GM19467 (cell line): ENCODE data around the gene PMM2.
"Not testable (repeated sequence)": the region's sequence is repeated elsewhere in the genome, so short reads cannot be mapped to it uniquely, and the experiment has no call there.

Experiments used
- ATAC-seq: cut with Tn5 transposase; IDR thresholded peaks from one replicate; pipeline ENCODE4 v1.9.1; 2021; ENCODE audit warnings: mild to moderate bottlenecking, moderate library complexity; ENCODE audit not compliant: unreplicated experiment

PMM2 gene

DNA sequence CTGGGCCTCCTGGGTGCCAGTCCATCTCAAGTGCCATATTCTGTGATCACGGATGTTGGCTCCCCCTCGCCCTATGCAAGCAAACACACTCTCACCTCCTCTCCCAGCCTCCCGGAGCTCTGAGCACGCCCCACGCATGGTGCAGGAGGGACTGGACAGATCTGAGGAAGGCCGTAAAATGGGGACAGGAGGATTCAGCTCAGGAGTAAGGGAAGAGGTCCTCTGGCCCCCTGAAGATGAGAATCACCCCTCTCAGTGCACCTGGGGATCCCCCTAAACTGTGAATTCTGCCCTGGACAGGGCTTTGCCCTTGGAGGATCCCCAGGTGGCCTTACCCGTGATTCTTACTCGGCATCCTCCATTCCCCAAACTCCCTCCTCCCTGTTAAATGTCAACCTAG lies 15.8 kb upstream of the PMM2 start:
- no peak for ATAC-seq

DNA sequence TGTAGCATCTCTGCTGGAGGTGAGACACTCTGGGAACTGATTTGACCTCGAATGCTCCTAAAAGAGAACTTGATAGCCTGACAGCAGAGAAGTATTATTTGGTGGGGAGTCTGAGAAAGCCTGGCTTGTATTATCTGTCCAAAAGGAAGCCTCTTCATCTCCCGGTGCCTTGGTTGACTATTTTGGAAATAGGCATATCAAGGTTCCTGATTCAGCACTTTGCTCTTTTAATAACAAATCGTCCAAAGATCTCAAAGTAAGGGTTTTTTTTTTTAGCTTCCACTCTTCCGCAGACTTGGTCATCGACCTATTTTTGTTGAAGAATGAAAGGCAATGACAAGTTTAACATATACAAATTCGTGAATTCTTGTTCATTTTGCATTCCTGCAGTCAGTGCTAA lies 15.0 kb upstream of the PMM2 start:
- no peak for ATAC-seq

DNA sequence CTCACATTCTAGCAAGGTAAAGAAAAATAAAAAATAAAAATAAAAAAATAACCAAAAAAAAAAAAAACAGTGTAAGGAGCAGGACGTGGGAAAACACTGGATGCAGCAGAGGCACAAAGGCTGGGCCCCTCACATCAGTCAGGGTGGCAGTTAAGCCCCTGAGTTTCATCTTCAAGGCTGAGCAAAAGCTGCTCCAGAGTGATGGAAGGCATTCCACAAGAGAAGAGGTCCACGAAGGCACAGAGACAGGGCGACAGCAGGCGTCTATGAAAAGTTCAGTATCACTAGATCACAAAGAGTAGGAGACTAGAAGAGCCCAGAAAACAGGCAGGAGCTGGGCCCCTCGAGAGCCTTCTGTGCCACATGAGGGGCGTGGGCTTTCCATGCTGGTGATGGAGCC lies 12.2 kb upstream of the PMM2 start:
- no peak for ATAC-seq

DNA sequence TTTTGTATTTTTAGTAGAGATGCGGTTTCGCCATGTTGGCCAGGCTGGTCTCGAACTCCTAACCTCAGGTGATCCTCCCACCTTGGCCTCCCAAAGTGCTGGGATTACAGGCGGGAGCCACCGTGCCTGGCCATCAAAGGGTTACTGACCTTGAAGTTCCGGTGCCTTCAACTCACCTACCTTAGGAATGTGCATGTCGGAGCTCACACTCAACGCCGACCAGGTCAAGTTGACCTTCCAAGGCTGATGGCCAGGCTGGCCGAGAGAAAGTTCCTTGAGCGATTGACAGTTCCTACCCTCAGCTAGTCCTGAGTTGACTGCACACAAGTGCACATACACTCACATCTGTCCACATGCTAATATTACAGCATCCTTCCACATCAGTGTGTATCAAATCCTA lies 11.3 kb upstream of the PMM2 start:
- not testable (repeated sequence) for ATAC-seq

DNA sequence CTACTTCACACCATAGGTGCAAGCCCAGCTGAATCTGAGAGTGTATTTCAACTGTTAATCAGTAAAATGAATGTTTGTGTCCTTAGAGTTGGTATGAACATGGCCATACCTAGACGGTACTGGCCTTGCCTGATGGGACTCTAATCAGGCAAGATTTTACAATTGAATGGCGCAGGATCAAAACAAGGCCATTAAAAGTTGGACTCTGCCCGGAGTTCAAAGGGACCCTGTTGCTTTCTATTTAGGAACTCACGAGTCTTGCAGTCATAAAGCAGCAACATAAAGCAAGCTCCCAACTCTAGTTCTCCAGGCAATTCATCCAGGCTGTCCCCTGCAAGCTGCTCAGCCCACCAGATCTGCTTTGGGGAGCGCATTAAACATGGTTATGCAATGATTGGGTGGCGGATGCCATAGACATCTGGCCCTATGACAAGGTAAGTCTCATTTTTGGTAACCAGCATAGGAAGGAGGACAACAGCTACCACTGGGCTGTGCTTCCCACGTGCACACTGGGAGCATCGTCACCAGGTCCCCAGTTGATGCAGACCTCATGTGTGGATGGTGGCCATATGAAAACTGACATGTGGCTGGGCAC lies 9.0 kb upstream of the PMM2 start:
- no peak for ATAC-seq

DNA sequence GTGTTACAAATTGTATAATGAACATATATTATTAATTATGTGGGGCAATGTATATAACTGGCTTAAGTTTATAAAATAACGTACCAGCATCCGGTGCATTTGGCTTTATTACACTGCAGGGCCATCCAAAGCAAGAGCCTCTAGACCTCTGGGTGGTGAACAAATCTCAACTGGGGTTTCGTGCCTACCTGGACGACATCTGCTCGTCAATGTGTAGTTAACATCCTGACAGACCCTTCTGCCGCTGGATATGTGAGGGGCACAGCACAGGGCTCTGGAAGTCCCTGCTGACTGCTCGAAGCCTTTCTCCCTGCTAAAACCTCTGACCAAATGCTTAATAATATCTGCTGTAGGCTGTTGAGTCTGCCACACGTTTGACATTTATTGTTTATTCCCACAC lies 2.5 kb upstream of the PMM2 start:
- ATAC-seq = no peak

DNA sequence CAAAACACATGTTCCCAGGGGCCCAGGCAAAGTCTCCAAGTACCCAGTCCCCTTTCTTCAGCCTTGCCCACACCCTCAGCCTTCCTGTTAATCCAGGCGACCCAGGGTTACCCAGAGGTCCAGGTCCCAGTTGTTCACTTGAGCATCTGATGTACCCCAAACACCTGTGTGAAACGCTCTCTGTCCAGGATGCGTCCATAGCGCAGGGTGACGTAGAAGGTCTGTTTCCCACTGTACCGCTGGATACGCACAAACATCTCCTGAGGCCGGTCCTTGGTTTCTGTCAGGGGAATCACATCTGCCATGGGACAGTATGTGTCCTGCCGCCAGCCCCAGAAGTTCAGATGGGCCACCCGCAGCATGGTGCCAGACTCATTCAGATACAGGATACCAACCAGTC lies 1.8 kb upstream of the PMM2 start:
- no peak for ATAC-seq

DNA sequence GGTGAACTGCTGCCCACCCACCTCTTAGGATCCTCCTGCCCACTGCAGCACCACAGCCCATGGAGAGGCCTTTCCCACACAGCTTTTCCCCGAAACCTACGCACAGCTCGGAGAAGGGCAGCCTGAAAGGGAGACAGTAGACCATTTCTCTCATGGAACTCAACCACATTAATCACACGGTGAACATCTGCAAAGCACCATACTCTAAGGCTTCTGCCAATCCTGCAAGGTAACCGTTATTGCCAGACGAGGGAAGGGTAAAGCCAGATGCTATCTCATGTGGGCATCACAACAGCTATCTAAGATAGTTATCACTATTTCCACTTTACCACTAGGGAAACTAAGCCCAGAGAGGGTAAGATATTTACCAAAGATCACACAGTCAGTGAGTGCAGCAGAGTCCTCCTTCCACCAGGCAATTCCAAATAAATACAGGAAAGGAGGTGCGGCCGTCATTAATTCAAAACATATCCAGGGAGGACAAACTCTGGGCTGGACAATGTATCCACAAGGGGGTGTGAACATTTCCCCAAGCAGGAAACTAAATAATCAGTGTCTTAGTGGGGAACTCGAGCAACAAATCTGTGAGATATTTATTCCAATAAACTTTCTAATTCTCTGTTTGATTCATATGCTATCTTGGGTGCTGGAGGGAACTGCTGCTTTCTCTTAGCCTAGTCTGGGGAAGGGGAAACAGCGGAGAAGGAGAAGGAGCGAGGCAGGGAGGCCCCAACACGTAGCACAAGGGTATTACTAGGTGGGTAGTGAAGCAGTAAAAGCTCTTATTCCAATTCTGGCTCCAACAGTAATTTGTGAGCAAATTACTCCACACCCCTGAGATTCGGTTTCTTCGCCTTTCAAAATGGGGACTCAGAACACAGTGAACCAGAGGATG lies 923 bp upstream of the PMM2 start:
- ATAC-seq = no peak

DNA sequence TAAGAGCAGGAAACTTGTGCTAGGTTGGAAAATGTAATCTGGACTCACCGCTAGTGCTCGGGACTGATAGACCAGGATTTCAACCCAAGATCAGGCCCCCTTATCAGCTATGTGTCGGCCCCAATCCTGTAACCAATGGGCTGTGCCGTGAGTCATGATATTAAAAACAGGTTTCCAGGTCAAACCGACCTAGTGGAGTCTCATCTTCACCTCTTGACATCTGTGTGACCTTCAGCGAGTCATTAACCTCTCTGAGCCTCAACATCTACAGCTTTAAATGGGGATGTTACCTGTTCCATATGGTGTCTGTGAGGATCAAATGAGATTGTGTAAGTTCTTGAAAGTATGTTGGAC lies 512 bp downstream of the PMM2 start:
- peak; percentile 1 for ATAC-seq

DNA sequence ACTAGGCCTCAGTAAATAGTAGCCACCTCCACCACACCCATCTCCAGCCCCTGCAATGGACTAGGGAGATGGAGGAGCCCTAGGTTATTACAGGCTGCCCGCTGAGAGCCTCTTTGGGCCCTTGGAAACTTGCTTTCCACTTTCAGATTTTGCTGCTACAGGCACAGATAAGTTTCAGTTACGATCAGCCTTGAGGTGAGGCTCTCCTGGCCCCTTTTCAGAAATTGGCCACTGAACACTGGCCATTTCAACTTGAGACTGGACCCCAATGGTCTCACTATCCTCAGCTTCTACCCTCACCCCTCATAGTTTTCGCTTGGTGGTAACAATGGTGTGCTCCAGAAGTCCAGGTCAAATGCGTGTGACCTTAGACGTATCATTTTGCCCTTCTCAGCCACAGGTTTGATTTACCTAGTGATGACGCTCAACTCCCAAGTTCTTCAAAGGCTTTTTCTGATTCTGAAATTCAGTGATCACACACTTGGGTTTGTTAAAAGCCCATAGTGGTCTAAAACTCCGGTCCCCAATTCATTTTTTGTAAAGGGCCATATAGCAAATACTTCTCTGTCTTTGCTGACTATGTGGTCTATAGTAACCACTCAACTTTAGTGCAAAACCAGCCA lies 1.0 kb downstream of the PMM2 start:
- no peak for ATAC-seq

DNA sequence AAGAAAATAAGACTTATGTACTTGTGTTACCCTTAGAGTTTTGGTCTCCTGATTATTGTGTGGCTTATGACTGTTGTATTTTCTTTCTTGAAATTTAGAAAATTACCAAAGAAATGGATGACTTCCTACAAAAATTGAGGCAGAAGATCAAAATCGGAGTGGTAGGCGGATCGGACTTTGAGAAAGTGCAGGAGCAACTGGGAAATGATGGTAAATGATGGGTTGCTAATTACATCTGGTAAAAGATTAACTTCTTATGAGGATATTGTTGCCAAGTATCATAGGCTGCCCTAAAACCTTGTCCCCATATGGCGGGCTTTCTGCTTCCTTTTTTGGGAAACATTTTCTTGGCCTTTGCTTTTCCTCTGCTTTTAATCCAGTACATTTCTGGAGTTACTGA lies 4.1 kb downstream of the PMM2 start:
- ATAC-seq = no peak

DNA sequence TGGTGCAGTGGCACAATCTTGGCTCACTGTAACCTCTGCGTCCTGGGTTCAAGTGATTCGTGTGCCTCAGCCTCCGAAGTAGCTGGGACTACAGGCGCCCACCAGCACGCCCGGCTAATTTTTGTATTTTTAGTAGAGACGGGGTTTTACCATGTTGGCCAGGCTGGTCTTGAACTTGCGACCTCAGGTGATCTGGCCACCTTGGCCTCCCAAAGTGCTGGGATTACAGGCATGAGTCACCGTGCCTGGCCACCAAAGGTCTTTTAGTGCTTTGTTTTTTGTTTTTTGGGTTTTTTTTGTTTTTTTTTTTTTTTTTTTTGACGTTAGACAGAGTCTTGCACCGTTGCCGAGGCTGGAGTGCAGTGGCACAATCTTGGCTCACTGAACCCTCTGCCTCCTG lies 6.1 kb downstream of the PMM2 start:
- not testable (repeated sequence) for ATAC-seq

DNA sequence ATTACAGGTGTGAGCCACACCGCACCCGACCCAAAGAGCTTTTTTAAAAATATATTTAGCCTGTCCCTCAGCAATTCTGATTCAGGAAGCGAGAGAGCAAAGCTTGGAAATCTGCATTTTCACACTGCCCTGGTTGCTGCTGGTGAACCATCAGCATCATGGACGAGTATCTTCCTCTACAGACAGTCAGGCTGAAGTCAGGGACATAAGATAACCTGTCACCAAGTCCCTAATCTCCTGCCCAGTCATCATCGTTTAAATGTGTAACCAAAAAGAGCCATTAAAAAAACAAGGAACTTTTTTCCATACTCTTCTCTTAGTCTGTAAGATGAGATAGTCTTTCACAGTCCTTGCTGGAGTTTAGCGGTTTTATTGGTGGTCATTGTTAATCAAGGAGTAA lies 6.7 kb downstream of the PMM2 start:
- no peak for ATAC-seq

DNA sequence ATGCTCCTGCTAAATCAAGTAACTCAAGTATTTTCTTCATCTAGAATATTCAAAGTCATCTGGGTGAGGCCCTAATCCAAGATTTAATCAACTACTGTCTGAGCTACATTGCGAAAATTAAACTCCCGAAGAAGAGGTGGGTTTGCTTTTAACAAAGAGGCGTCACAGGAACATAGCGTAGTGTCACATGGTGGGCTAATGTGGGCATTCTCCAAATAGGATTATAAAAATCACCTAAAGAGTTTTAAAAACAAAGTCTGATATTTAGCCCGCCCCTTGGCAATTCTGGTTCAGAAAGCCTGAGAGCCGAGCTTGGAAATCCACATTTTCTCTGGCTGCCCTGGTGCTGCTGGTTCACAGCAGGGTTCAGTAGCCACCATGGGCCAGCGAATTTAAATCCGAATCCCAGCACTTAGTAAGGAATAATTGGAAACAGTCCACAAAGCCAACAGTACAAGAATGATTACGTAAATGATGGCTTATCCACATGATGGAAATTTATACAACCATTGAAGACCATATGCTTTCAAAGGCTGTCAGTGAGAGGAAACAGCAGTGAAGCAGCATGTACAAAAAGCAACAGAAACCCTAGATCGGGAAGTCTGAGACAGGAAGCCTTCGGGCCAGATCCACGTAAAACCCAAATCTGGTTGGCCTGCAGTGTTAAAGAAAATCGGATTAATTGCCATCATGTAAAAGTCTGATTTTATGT lies 8.8 kb downstream of the PMM2 start:
- no peak for ATAC-seq

DNA sequence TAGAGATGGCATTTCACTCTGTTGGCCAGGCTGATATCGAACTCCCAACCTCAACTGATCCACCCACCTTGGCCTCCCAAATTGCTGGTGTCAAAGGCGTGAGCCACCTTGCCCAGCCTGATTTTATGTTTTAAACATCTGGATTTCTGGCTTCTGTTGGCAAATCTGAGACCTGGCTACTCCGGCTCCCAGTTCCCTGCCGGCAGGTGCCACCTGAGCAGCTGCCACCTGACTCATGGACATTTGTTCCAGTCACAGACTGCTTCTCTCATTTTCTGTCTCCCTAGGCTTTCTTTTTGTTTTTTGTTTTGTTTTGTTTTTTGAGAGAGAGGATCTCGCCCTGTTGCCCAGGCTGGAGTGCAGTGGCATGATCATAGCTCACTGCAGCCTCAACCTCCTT lies 9.6 kb downstream of the PMM2 start:
- ATAC-seq = no peak

DNA sequence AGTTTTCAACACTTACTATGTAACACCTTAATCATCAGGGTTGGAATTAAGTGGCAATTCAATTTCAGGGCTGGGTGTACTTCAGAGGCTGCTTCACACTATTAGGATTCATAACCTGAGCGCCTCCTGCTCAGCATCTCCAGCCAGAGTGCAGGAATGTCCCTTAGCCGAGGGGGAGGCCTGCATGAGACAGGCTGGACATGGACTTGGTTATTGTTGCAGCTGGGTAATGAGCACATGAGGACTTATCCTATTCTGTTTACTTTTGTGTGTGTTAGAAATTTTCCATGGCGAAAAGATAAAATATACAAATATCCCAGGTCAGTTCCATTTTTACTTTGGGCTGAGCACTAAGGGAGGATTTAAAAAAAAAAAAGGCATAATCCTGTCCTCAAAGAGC lies 10.4 kb downstream of the PMM2 start:
- ATAC-seq = no peak

DNA sequence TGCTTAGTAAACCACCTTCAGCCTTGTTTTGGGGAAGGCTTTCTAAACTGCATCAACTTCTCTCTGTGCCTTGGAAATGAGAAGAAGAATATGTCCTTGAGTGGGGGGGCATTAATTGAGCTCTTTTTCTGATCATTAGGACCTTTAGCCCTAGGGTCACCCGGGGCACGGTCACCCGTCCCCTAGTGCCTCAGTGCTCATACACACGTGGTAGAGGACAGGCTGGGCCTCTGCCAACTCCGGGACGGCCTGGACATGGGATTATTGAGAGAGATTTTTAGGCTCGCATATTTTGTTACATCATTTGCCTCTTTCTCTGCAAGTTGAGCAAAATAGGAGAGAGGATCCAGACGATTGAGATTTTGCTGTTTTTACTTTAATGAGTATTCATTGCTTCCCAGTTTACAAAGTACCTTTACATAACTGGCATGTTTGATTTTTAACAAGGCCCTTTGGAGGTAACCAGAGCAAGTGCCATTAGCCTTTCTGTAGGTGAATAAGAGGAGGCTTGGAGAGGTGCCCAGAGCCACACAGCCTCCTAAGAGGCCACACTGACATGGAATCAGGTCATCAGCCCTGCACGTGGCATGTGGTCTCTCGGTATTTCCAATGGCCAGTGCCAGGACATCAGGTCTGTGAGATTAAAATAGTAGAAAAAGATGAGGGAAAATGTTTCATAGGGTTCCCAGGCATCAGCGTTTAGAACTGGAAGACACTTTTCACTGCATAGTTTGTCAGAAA lies 11.1 kb downstream of the PMM2 start:
- ATAC-seq = no peak

DNA sequence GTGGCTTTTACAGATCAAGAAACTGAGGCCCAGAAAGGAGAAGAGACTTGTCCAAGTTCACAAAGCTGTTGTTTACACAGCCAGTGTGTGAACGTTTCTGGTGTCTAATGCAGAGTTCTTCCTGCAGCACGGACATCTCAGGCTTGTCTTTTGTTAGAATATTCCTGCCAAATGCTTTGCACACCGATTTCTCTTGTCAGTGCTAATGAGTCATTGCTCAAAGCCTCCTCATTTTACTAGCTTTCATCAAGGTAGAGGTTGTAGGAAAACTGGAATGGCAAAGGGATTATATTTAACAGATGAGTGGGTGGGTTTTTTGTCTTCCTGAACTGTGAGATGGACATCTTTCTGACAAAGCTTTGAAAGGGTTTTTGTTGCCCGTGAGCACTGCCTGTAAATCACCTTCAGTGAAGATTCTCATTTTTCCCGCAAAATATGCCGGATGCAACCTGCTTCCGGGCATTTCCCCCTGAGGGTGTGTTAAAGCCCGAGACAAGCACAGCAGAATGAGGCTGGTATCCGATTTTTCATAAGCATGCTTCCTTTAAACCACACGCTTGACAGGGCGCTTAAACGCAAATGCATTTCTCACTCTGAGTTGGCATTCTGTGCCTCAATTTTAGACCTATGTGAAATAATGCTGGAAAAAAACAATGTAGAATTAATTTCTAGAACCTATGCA lies 14.7 kb downstream of the PMM2 start:
- ATAC-seq = no peak

DNA sequence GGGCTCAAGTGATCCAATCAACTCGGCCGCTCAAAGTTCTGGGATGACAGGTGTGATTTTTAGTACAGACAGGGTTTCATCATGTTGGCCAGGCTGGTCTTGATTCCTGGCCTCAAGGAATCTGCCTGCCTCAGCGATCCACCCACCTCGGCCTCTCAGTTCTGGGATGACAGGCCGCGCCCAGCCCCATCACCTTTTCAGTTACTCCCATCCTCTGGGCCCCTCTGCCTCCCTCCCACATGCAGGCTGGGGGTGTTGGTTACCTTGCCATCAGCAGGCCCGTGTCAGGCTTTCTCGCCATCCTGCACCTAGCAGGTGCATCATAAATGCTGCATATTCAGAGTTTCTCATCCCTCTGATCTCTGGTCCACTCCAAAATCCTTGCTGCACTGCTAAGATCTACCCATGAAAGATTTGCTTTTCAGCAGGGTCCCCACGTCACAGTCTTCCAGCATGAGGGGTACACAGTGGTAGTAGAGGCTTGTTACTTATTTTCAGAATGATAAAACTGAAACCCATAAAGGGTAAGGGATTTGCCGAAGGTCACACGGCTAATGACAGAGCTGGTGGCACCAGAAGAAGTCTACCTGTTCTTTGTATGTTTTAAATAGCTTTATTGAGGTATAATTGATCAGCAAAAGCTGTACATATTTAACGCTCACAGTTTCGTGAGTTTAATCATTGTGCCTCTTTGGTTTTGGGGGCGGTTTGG lies 16.6 kb downstream of the PMM2 start:
- ATAC-seq = no peak
